GM12864 (cell line): ENCODE data around the gene PEPD.

Experiments used
- DNase-seq: peaks from one replicate; pipeline ENCODE4 v3.0.0-alpha.2; 2011; ENCODE audit warnings: low read depth
- H3K4me3 ChIP-seq: 2 replicates; pipeline ENCODE4 v1.5.1; 2011; ENCODE audit warnings: mild to moderate bottlenecking, low read depth, low read length, control low read depth
- CTCF ChIP-seq: IDR thresholded peaks from 2 replicates; pipeline ENCODE4 v1.5.1; 2011; ENCODE audit warnings: low read depth, mild to moderate bottlenecking, moderate library complexity, low read length, control low read depth, inconsistent platforms; ENCODE audit errors: missing control alignments

PEPD gene

GRCh38 chr19:33499248-33499647, 22.3 kb downstream of the PEPD start:
- no peak overlapping the region for H3K4me3 ChIP-seq
- TF ChIP-seq CTCF, result no peak
- DNase-seq, result no peak

GRCh38 chr19:33498391-33499000, 23.1 kb downstream of the PEPD start:
- no peak overlapping the region for H3K4me3 ChIP-seq
- DNase-seq, result no peak
- no peak for TF ChIP-seq CTCF

GRCh38 chr19:33497778-33498175, 23.8 kb downstream of the PEPD start:
- H3K4me3 ChIP-seq, result no peak overlapping the region
- DNase-seq, result no peak
- TF ChIP-seq CTCF, result no peak

- no peak for TF ChIP-seq CTCF
- DNase-seq, result no peak
- H3K4me3 ChIP-seq, result no peak overlapping the region
Observed at GRCh38 chr19:33497131-33497777, 24.3 kb downstream of the PEPD start.

- no peak for DNase-seq
- H3K4me3 ChIP-seq, result no peak overlapping the region
- no peak for TF ChIP-seq CTCF
Observed at GRCh38 chr19:33496038-33496895, 25.3 kb downstream of the PEPD start.

- TF ChIP-seq CTCF, result no peak
- H3K4me3 ChIP-seq, result no peak overlapping the region
- no peak for DNase-seq
Observed at GRCh38 chr19:33493401-33494275, 28.0 kb downstream of the PEPD start.
